GM12878 (cell line): Measurements from ENCODE around the gene RAC3. TPM values are rescaled to one million over a fixed set of nuclear protein-coding genes. Genes with fewer than 3 reads are reported as not detected.

Experiments used
- BMI1 ChIP-seq: fragments of 450-650 bp; IDR thresholded peaks from 2 replicates; pipeline ENCODE4 v1.6.1; 2016; ENCODE audit warnings: mild to moderate bottlenecking, moderate library complexity, borderline replicate concordance
- CBX3 ChIP-seq: fragments of 200-600 bp; sonication (generic); IDR thresholded peaks from 2 replicates; pipeline ENCODE4 v1.6.1; 2016; ENCODE audit warnings: low read depth, borderline replicate concordance
- CHD2 ChIP-seq: IDR thresholded peaks from 2 replicates; pipeline ENCODE4 v1.6.1; 2011; ENCODE audit warnings: low read depth, low read length, improper control_type of control experiment, borderline replicate concordance
- CREM ChIP-seq: IDR thresholded peaks from 2 replicates; pipeline ENCODE4 v1.6.1; 2014; ENCODE audit warnings: antibody characterized with exemption, low read depth
- DPF2 ChIP-seq: fragments of 450-650 bp; IDR thresholded peaks from 2 replicates; pipeline ENCODE4 v1.6.1; 2017; ENCODE audit warnings: mild to moderate bottlenecking
- E2F4 ChIP-seq: IDR thresholded peaks from 2 replicates; pipeline ENCODE4 v1.6.1; 2012; ENCODE audit warnings: low read depth, low read length, improper control_type of control experiment
- E2F8 ChIP-seq: fragments of 450-650 bp; IDR thresholded peaks from 2 replicates; pipeline ENCODE4 v1.6.1; 2018; ENCODE audit warnings: mild to moderate bottlenecking, low read depth, moderate library complexity; ENCODE audit not compliant: partially characterized antibody
- EGR1 ChIP-seq, 2 experiments: IDR thresholded peaks; 1 replicate in 1 of 2; 2 replicates in 1 of 2; pipeline ENCODE4 v1.6.1; 2011 to 2012; ENCODE audit warnings: low read depth in 2 of 2, low read length in 2 of 2, borderline replicate concordance in 1 of 2, mild to moderate bottlenecking in 1 of 2, moderate library complexity in 1 of 2
- EZH2 ChIP-seq: IDR thresholded peaks from 2 replicates; pipeline ENCODE4 v1.6.1; 2012; ENCODE audit warnings: low read depth, mild to moderate bottlenecking, control low read depth, inconsistent platforms, low read length, borderline replicate concordance; ENCODE audit not compliant: control insufficient read depth
- HDGF ChIP-seq: fragments of 450-650 bp; IDR thresholded peaks from 2 replicates; pipeline ENCODE4 v1.6.1; 2016; ENCODE audit warnings: antibody characterized with exemption
- NR2C2 ChIP-seq: IDR thresholded peaks from 2 replicates; pipeline ENCODE4 v1.6.1; 2011; ENCODE audit warnings: borderline replicate concordance, low read depth; ENCODE audit not compliant: control insufficient read depth, insufficient read length
- PML ChIP-seq: IDR thresholded peaks from 2 replicates; pipeline ENCODE4 v1.6.1; 2012; ENCODE audit warnings: low read length, inconsistent platforms
- POLR2A ChIP-seq: IDR thresholded peaks from 2 replicates; pipeline ENCODE4 v1.6.1; 2011; ENCODE audit warnings: low read depth, mild to moderate bottlenecking, low read length
- POLR2AphosphoS2 ChIP-seq: IDR thresholded peaks from 2 replicates; pipeline ENCODE4 v1.6.1; 2011; ENCODE audit warnings: low read depth, mild to moderate bottlenecking, low read length, improper control_type of control experiment, moderate library complexity
- POU2F2 ChIP-seq: IDR thresholded peaks from 3 replicates; pipeline ENCODE4 v1.6.1; 2011; ENCODE audit warnings: low read depth, mild to moderate bottlenecking, low read length, borderline replicate concordance
- SREBF1 ChIP-seq: IDR thresholded peaks from 2 replicates; pipeline ENCODE4 v1.6.1; 2012; ENCODE audit warnings: mild to moderate bottlenecking, low read length
- TBL1XR1 ChIP-seq: IDR thresholded peaks from 2 replicates; pipeline ENCODE4 v1.6.1; 2012; ENCODE audit warnings: low read depth, low read length, improper control_type of control experiment
- TCF3 ChIP-seq: IDR thresholded peaks from 2 replicates; pipeline ENCODE4 v1.6.1; 2012; ENCODE audit warnings: low read depth, mild to moderate bottlenecking, low read length, borderline replicate concordance; ENCODE audit not compliant: insufficient read depth
- USF2 ChIP-seq: IDR thresholded peaks from 2 replicates; pipeline ENCODE4 v1.6.1; 2011; ENCODE audit warnings: low read depth, low read length, improper control_type of control experiment, borderline replicate concordance
- ZBTB33 ChIP-seq: fragments of 450-650 bp; IDR thresholded peaks from 2 replicates; pipeline ENCODE4 v1.6.1; 2017; ENCODE audit warnings: mild to moderate bottlenecking
- polyA plus RNA-seq, 11 experiments: library from polyadenylated mRNA; depleted of rRNA in 4 of 11; unstranded in 6 of 11; stranded (reverse) in 5 of 11; fragments of >200 nt; fragmentation: Nextera tagmentation in 4 of 11; fragmentation: Illumina TruSeq in 1 of 11; extraction: Ambion mirVana in 4 of 11; extraction: Trizol in 1 of 11; gene quantifications; 1 replicate in 1 of 11; 2 replicates in 10 of 11; pipeline versions ENCODE4 v1.2.1 to v1.2.3, GENCODE V29; 2011 to 2016; ENCODE audit warnings: inconsistent platforms in 2 of 11, missing spikeins in 2 of 11, low read depth in 1 of 11
- total RNA-seq, 4 experiments: library from RNA; depleted of rRNA in 3 of 4; stranded (reverse); fragments of >200 nt in 3 of 4; fragmentation: Illumina TruSeq in 1 of 4; extraction: Trizol in 1 of 4; gene quantifications; 2 replicates each; pipeline versions ENCODE4 v1.2.1 to v1.2.3, GENCODE V29; 2013 to 2021

RAC3 gene
- total and polyA plus RNA-seq, 10 of the 15 experiments (the other 5 are each of a cell fraction or from before 2014, with no cell fraction given): 0.11 to 32.9 (median 6.7) TPM

GRCh38 chr17:81984773-81985410, 46.6 kb upstream of the RAC3 start (continued):
- 0 out of 2 replicates have a peak, but pooled peaks have one; percentile 73 for TF ChIP-seq TCF3
- no peak for TF ChIP-seq DPF2
- TF ChIP-seq POLR2A: peak; percentile 54; the same call in 1 of the 2 replicates
- TF ChIP-seq CREM: no peak
- no peak for TF ChIP-seq HDGF
- TF ChIP-seq PML: no peak
- no peak for TF ChIP-seq TBL1XR1
- TF ChIP-seq E2F8: no peak
- TF ChIP-seq E2F4: no peak
- TF ChIP-seq CBX3: no peak
- no peak for TF ChIP-seq POU2F2
- no peak for TF ChIP-seq EZH2
- no peak for TF ChIP-seq BMI1
- no peak for TF ChIP-seq ZBTB33
- TF ChIP-seq POLR2AphosphoS2: no peak
- no peak for TF ChIP-seq CHD2
- no peak for TF ChIP-seq NR2C2
- peak; percentile 10 to 51; a peak in 2 of 3 replicates for TF ChIP-seq EGR1 (IDR thresholded peaks at IDR 0.05; ENCODE audit: borderline replicate concordance in 1 of 2, low read depth in 2 of 2, low read length in 2 of 2)
- no peak for TF ChIP-seq USF2
- no peak for TF ChIP-seq SREBF1
